ENCODE results near the gene TET3. TPM values are rescaled to one million over a fixed set of nuclear protein-coding genes. Genes with fewer than 3 reads are reported as not detected.
A peak's percentile ranks its signal among the peaks of the same experiment; 100 is the strongest.

Gene TET3
- polyA plus RNA-seq, 3 donors: 0.79 to 18.6 (median 1.4) TPM

GRCh38 chr2:74026687-74027241 is 42.1 kb downstream of the TET3 start:
- 0% methylated on average over 2 of the region's 6 CpGs for WGBS (ENCODE audit: insufficient coverage)
- Histone ChIP-seq H3K9ac (ENCODE audit: insufficient read depth, low read length, poor library complexity, severe bottlenecking) (peak overlapping the region; percentile 9), H3K79me2 (ENCODE audit: insufficient read depth, low read length) (peaks cover 100% of the 10 kb centered on the region), H3K36me3 (replicated peaks in 1 of 2; ENCODE audit: control insufficient read depth in 1 of 2, insufficient read depth in 2 of 2, low read length in 2 of 2) (no peaks in the 10 kb centered on the region), H4K20me1 (ENCODE audit: insufficient read depth, low read length) (peaks cover 100% of the 10 kb centered on the region), H2AFZ (ENCODE audit: insufficient read depth, low read depth, low read length, poor library complexity, severe bottlenecking) (no peak overlapping the region), H3K4me1 (ENCODE audit: control insufficient read depth in 1 of 2, insufficient read depth in 2 of 2, low read length in 2 of 2) (peaks cover 46 to 65% of the 10 kb centered on the region in 2 donors), H3K9me3 (replicated peaks in 1 of 2; ENCODE audit: control insufficient read depth in 1 of 2, insufficient read depth in 1 of 2, low read length in 2 of 2) (no peaks in the 10 kb centered on the region), H3K4me2 (replicated peaks; ENCODE audit: extremely low read depth, low read length, poor library complexity, severe bottlenecking) (peak overlapping the region; percentile 56), H3K27ac (ENCODE audit: low read depth in 1 of 2, low read length in 2 of 2) (peak overlapping the region in 1 of 2 donors; percentile 72), H3K4me3 (replicated peaks in 1 of 3; ENCODE audit: low read depth in 2 of 3, low read length in 3 of 3) (peak overlapping the region in 1 of 3 experiments; percentile 33), H3K27me3 (ENCODE audit: control insufficient read depth in 2 of 2, insufficient read depth in 2 of 2, low read length in 2 of 2) (no peaks in the 10 kb centered on the region)
- Mint-ChIP-seq H3K4me3 (peak overlapping the region; percentile 37 to 72), H3K4me1 (peaks cover 74% of the 10 kb centered on the region), H3K9me3 (no peaks in the 10 kb centered on the region), H3K27ac (peak overlapping the region; percentile 83 to 91 (median 89)), H3K36me3 (peaks cover 4 to 15% of the 10 kb centered on the region in 2 donors), H3K27me3 (ENCODE audit: low read depth in 3 of 3) (peaks cover 0 to 2% (median 0%) of the 10 kb centered on the region in 3 donors)
- no peak for TF ChIP-seq CTCF (IDR thresholded peaks at IDR 0.05)
- intact Hi-C loops (cut with micrococcal nuclease): loop anchor here in 1 of 2 donors (5.0 kb wide), 1 partner anchor 46 kb away; no protein-coding TSS in a partner anchor
- DNase-seq: peak; percentile 31 to 66 (median 49)

- Histone ChIP-seq H3K4me1 (ENCODE audit: control insufficient read depth in 1 of 2, insufficient read depth in 2 of 2, low read length in 2 of 2) (peaks cover 54 to 72% of the 10 kb centered on the region in 2 donors), H2AFZ (ENCODE audit: insufficient read depth, low read depth, low read length, poor library complexity, severe bottlenecking) (no peak overlapping the region), H4K20me1 (ENCODE audit: insufficient read depth, low read length) (peaks cover 100% of the 10 kb centered on the region), H3K4me3 (replicated peaks in 1 of 3; ENCODE audit: low read depth in 2 of 3, low read length in 3 of 3) (no peak overlapping the region), H3K79me2 (ENCODE audit: insufficient read depth, low read length) (peaks cover 100% of the 10 kb centered on the region), H3K27ac (ENCODE audit: low read depth in 1 of 2, low read length in 2 of 2) (peak overlapping the region in 1 of 2 donors; percentile 72), H3K4me2 (replicated peaks; ENCODE audit: extremely low read depth, low read length, poor library complexity, severe bottlenecking) (no peak overlapping the region), H3K9ac (ENCODE audit: insufficient read depth, low read length, poor library complexity, severe bottlenecking) (no peak overlapping the region), H3K9me3 (replicated peaks in 1 of 2; ENCODE audit: control insufficient read depth in 1 of 2, insufficient read depth in 1 of 2, low read length in 2 of 2) (no peaks in the 10 kb centered on the region), H3K27me3 (ENCODE audit: control insufficient read depth in 2 of 2, insufficient read depth in 2 of 2, low read length in 2 of 2) (no peaks in the 10 kb centered on the region), H3K36me3 (replicated peaks in 1 of 2; ENCODE audit: control insufficient read depth in 1 of 2, insufficient read depth in 2 of 2, low read length in 2 of 2) (no peaks in the 10 kb centered on the region)
- H3K36me3 Mint-ChIP-seq: peaks cover 0 to 11% of the 10 kb centered on the region in 2 donors
- DNase-seq: no peak
- H3K27me3 Mint-ChIP-seq (ENCODE audit: low read depth in 3 of 3): peaks cover under 1 to 2% (median 2%) of the 10 kb centered on the region in 3 donors
- no CpG with 5 or more reads among the region's 1 CpG for WGBS (ENCODE audit: insufficient coverage)
- H3K4me1 Mint-ChIP-seq: peaks cover 81% of the 10 kb centered on the region
- intact Hi-C loops (cut with micrococcal nuclease): loop anchor here in 1 of 2 donors (5.0 kb wide), 1 partner anchor 45 kb away; no protein-coding TSS in a partner anchor
- H3K4me3 Mint-ChIP-seq: no peak overlapping the region
- H3K27ac Mint-ChIP-seq: peak overlapping the region in 3 of 7 donors; percentile 83 to 91 (median 90)
- no peaks in the 10 kb centered on the region for H3K9me3 Mint-ChIP-seq
- TF ChIP-seq CTCF (IDR thresholded peaks at IDR 0.05): no peak
Observed at GRCh38 chr2:74027496-74027895, 42.8 kb downstream of the TET3 start.
